Measurements from ENCODE around the gene CCDC148. TPM values are rescaled to one million over a fixed set of nuclear protein-coding genes. Genes with fewer than 3 reads are reported as not detected.

CCDC148 gene
- total RNA-seq, 1 donor from 2014 or later, result 1.8 TPM

DNA sequence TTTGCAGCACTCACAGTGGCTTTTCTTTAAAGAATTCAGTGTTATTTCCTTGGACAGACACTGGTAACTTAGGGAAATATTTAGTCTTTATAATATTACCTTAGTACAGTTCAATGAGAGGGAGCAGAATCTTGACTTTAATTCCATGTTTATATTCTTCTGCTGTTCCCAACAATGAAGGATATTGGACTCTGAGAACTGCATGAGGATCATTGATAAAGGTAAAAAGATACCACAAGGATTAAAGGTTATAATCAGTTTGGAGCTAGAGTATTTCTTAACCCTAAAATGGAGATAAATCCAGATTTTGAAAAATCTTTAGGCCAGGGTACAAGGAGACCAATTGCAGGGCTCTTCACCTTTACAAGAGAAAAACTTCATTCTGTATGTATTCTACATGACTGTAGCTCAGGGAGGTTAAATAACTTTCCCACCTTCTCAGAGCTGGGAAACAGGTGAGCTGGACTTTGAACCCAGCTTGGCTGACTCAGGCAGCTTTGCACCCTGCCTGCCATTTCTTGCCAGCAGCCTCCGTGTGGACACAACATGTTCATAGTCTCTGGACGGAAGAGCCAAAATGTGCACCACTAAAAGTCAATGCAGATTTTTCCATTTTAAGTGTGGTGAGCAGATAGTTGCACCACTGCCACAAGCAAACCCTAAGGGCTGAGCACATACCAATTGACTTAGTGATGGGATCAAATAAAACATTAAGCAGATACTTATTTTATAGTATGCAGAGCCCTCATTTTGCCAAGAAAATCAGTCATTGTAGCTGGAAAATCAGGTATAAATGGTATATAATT, 328.2 kb downstream of the CCDC148 start:
- Mint-ChIP-seq H3K4me1 (ENCODE audit: low read depth, unreplicated experiment) (no peaks in the 10 kb centered on the region), H3K4me3 (ENCODE audit: unreplicated experiment) (no peak overlapping the region), H3K9me3 (ENCODE audit: unreplicated experiment) (no peaks in the 10 kb centered on the region), H3K27ac (ENCODE audit: unreplicated experiment) (no peak overlapping the region), H3K27me3 (ENCODE audit: unreplicated experiment) (no peaks in the 10 kb centered on the region), H3K36me3 (ENCODE audit: unreplicated experiment) (no peaks in the 10 kb centered on the region)
- TF ChIP-seq, protein P1, sequence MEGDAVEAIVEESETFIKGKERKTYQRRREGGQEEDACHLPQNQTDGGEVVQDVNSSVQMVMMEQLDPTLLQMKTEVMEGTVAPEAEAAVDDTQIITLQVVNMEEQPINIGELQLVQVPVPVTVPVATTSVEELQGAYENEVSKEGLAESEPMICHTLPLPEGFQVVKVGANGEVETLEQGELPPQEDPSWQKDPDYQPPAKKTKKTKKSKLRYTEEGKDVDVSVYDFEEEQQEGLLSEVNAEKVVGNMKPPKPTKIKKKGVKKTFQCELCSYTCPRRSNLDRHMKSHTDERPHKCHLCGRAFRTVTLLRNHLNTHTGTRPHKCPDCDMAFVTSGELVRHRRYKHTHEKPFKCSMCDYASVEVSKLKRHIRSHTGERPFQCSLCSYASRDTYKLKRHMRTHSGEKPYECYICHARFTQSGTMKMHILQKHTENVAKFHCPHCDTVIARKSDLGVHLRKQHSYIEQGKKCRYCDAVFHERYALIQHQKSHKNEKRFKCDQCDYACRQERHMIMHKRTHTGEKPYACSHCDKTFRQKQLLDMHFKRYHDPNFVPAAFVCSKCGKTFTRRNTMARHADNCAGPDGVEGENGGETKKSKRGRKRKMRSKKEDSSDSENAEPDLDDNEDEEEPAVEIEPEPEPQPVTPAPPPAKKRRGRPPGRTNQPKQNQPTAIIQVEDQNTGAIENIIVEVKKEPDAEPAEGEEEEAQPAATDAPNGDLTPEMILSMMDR (IDR thresholded peaks at IDR 0.05; ENCODE audit: partially characterized antibody, unreplicated experiment), result no peak
- DNase-seq, result no peak

DNA sequence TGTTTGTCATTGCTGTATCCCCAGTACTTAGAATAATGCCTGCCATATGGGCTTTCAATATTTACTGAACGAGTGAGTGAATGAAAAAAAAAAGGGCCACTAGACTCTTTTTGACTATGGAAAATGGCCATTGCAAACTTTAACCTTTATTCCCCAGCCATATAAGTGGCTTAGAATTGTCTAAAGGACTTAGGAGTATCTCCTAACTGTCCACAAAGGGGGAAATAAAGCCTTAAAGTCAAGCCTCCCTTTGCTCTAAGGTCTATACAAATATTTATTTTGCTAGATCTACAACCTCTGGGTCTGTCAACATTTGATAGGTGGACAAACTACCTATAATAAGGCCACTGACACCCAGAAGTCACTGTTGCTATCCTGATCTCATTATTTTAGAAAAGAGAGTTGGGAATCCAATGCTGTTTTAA, 329.2 kb downstream of the CCDC148 start:
- no peaks in the 10 kb centered on the region for H3K27me3 Mint-ChIP-seq (ENCODE audit: unreplicated experiment)
- H3K36me3 Mint-ChIP-seq (ENCODE audit: unreplicated experiment), result no peaks in the 10 kb centered on the region
- TF ChIP-seq, protein P1 (IDR thresholded peaks at IDR 0.05; ENCODE audit: partially characterized antibody, unreplicated experiment), result no peak
- H3K9me3 Mint-ChIP-seq (ENCODE audit: unreplicated experiment), result no peaks in the 10 kb centered on the region
- H3K4me3 Mint-ChIP-seq (ENCODE audit: unreplicated experiment), result no peak overlapping the region
- no peak for DNase-seq
- no peaks in the 10 kb centered on the region for H3K4me1 Mint-ChIP-seq (ENCODE audit: low read depth, unreplicated experiment)
- no peak overlapping the region for H3K27ac Mint-ChIP-seq (ENCODE audit: unreplicated experiment)

DNA sequence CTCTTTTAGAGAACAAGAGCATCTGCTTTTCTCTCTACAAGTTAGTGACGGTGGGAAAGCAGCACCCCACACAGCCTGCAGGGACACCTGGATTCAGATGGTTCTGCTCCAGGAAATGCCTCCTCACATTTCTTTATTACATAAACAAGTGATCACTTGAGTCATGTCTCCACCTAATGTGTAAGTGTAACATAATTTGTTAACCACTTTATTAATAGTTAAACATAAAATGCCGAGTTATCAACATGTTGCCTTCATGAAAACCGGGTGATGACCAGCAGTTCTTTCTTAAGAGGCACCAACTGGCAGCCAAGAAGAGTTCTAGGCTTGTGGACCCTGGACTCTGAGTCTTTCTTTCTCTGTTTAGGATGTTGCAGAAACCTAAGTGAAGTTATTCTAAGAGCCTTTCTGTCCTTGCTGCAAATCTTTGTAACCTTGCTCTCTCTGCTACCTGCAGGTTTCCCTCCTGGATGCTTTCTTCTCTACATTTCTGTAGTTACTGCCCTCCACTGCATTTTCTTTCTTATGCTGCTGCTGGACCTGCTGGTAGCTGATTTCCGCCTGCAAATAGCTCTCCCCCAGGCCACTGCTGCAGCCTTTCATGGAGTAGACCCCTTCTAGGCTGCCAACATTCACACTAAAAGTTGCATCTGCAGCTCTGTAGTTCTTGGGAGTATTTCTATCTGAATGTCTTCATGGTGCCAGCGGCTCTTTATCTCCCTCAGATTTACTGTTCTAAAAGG, 330.6 kb downstream of the CCDC148 start:
- no peak for DNase-seq
- TF ChIP-seq, protein P1 (IDR thresholded peaks at IDR 0.05; ENCODE audit: partially characterized antibody, unreplicated experiment), result no peak
- H3K4me1 Mint-ChIP-seq (ENCODE audit: low read depth, unreplicated experiment), result no peaks in the 10 kb centered on the region
- H3K27me3 Mint-ChIP-seq (ENCODE audit: unreplicated experiment), result no peaks in the 10 kb centered on the region
- H3K36me3 Mint-ChIP-seq (ENCODE audit: unreplicated experiment), result no peaks in the 10 kb centered on the region
- H3K27ac Mint-ChIP-seq (ENCODE audit: unreplicated experiment), result no peak overlapping the region
- H3K4me3 Mint-ChIP-seq (ENCODE audit: unreplicated experiment), result no peak overlapping the region
- H3K9me3 Mint-ChIP-seq (ENCODE audit: unreplicated experiment), result no peaks in the 10 kb centered on the region

DNA sequence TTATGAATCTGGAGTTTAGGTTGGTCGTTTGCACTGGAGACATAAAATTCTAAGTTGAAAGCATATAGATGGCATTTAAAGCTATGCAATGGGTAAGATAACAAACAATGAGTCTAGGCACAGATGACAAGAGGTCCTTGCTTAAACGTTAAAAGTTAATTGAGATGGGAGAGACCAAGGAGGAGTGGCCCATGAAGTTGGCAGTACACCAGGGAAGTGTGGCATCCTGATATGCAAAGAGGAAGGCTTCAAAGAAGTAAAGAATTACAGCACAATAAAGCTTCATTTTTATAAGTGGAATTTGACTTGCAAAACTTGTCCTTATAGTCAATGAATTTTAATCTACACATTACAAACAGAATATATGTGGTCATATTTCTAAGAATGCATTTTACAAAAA, 331.7 kb downstream of the CCDC148 start:
- no peak overlapping the region for H3K27ac Mint-ChIP-seq (ENCODE audit: unreplicated experiment)
- H3K27me3 Mint-ChIP-seq (ENCODE audit: unreplicated experiment), result no peaks in the 10 kb centered on the region
- DNase-seq, result no peak
- TF ChIP-seq, protein P1 (IDR thresholded peaks at IDR 0.05; ENCODE audit: partially characterized antibody, unreplicated experiment), result no peak
- no peak overlapping the region for H3K4me3 Mint-ChIP-seq (ENCODE audit: unreplicated experiment)
- no peaks in the 10 kb centered on the region for H3K36me3 Mint-ChIP-seq (ENCODE audit: unreplicated experiment)
- H3K9me3 Mint-ChIP-seq (ENCODE audit: unreplicated experiment), result no peaks in the 10 kb centered on the region
- no peaks in the 10 kb centered on the region for H3K4me1 Mint-ChIP-seq (ENCODE audit: low read depth, unreplicated experiment)

Other genes with a start within 250 kb of the CCDC148 start
- gene PKP4, start 199 bp upstream of the CCDC148 start, total RNA-seq (ENCODE audit: unreplicated experiment), result 25.0 TPM

Data from glutamatergic neuron (in vitro differentiated cells).